IPS DF 4.7 (cell line): ENCODE data around the gene GREB1L.

Experiments
- DNase-seq: peaks from one replicate; pipeline ENCODE4 v3.0.0-alpha.2; 2013; ENCODE audit warnings: low spot score; ENCODE audit errors: extremely low read depth

The GREB1L gene

DNA sequence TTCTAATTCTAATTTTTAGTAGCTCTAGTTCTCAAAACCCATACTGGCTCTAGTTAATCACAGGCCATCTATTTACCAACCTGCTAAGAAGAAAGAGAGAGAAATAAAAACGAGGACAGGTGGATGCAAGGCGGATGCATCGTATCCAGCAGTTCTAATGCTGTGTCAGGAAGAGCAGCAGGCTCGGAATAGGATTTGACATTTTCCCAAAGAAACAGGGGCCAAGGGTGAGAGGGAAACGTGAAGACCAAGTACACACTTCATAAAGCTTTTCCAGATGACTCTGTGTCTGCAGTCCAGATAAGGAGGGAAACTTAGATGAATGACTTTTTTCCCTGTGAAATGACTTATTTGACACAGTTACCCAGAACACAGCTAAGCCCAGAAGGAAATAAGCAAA lies 241.0 kb downstream of the GREB1L start:
- no peak for DNase-seq

GRCh38 chr18:21484851-21485636 lies 243.0 kb downstream of the GREB1L start:
- DNase-seq, result no peak

- no peak for DNase-seq
Observed at GRCh38 chr18:21486905-21487437, 244.9 kb downstream of the GREB1L start.

- DNase-seq, result peak; percentile 79
Observed at GRCh38 chr18:21489119-21489750, 247.2 kb downstream of the GREB1L start.

- DNase-seq, result no peak
Observed at GRCh38 chr18:21489919-21490495, 248.0 kb downstream of the GREB1L start.

GRCh38 chr18:21490748-21491147 lies 248.7 kb downstream of the GREB1L start:
- no peak for DNase-seq

- DNase-seq, result no peak
Observed at GRCh38 chr18:21496277-21496835, 254.3 kb downstream of the GREB1L start.

- DNase-seq, result no peak
Observed at GRCh38 chr18:21499997-21500396, 258.0 kb downstream of the GREB1L start.

DNA sequence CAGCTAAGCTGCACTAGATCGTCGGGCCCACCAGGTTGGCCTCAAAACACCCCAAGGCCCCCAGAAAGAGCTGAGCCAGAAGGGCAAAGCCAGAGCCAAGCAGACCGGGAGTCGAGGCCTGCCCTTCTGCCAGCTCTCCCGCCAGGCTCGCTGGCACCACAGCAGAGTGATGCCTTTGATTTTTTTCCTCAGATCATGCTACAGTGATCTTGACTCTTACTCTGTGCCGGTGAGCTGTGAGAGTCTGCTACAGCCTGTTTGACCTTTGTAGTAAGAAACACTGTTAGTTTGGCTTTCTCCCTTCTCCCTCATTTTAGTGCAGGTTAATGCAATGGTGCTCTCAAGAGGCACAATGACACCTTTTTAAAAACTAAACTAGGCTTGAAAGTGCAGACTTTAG lies 260.6 kb downstream of the GREB1L start:
- DNase-seq, result no peak

- no peak for DNase-seq
Observed at GRCh38 chr18:21507913-21508701, 266.1 kb downstream of the GREB1L start.

DNA sequence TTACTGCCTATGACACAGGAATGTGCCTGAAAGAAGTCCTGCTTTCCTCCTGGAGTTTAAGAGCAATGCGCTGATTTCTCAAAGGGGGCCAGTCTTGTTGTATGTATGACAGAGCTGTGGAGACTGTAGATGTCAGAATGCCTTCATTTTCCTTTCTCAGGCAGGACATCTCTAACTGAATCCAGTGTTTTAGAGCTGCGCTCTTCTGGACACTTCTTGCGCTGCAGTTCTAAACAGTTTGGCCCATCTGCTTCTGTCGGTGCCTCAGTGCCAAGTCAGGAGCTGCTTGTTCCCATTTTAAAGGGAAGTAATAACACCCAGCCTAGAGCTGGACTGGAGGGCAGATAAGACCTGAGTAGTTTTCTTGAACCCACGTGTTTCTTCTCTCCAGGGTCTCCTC lies 267.0 kb downstream of the GREB1L start:
- no peak for DNase-seq

DNA sequence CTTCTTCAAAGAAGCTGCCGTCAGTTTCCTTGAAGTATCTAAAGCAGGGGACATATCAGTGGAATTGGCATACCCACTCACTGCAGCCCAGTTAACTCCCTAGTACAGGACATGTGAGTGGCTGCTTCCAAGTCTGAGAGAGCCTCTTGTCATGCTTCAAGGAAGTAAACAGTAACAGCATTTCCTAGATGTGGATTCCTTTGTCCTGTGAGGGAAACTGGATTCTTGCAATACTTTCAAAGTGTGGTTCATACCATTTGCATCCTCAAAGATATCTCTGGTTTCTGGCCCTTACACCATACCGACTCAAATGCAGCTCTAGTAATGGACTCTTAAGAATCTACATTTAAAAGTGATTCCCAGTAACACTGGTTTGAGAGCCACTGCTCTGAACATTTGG lies 271.3 kb downstream of the GREB1L start:
- no peak for DNase-seq

DNA sequence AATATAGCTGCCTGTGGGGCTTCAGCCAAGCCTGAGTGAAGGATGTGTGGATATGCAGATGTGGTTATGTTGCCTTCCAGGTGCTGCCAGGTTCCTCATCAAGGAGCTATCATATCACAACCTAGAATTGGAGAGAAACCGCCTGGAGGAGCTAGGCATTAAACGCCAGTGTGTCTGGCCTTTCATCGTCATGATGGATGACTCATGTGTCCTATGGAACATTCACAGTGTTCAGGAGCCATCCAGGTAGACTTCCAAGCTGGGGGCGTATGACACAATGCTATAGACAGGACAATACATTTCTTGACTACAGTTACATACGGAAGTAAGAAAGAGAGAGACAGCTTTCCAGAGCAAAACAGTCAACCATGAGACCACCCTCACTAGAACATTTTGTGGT lies 271.7 kb downstream of the GREB1L start:
- DNase-seq, result no peak

DNA sequence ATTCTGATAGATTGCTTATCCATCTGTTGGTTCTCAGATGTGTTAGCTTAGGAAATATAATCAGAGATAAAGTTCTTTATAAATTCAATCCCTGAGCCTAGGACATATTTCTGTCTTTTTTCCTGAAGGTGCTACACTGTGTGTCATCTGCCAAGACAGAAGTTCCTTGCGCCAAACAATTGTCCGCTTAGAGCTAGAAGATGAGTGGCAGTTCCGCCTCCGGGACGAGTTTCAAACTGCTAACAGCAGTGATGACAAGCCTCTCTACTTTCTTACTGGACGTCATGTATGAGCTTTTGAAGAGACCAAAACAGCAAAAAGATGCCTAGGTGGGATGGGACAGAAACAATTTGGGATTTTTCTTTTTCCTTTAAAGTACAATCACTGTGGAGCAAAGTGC lies 280.5 kb downstream of the GREB1L start:
- no peak for DNase-seq

DNA sequence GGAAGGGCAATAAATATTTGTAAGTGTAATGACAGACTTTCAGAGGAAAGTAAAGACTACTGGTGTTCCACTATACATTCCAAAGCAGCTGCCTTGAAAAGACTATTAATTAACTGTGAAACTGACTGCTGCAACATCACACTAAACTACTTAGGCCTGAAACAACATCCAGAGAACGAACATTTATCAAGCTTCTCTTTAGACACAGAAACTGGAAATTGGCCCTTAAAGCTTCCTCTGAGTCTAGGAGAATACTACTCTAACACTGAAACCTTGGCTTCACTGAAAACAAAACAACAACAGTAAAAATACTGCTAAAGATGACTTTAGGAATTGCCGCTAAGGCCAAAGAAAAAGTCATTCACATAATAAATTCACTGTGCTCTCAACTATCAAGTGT lies 283.9 kb downstream of the GREB1L start:
- no peak for DNase-seq

DNA sequence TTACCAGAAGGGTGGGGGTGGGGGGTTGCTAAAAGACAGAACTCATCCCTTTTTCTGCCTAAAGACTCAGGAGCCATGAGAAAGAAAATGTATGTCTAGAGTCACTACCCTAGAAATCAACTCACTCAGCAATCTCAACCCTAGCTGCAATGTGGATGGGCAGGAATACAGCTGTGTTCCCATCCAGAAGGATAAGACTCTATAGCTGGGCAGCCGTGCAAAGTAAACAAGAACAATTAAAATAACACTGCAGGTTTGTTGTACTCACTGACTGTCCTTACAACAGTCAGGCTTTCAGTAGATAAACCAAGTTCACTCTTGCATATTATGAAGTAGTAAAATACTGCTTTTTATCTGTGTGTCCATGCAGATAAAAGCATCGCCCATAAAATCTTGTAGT lies 284.4 kb downstream of the GREB1L start:
- DNase-seq, result no peak

GRCh38 chr18:21534327-21534726 lies 292.3 kb downstream of the GREB1L start:
- no peak for DNase-seq

DNA sequence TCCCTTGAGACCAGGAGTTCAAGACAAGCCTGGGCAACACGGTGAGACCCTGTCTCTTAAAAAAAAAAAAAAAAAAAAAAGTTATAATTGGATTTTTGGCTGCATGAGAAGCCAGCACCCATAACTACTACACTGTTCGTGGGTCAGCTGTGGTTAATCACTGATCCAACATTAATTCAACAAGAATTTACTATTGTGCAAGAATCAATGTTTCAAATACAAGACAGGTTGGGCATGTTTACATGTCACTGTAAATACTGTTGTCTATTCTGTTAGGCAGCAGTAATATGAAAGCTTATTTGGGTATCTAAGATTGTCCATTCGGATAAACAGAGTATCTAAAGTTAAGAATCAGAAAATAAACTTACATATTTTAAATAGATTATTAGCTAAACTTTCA lies 296.2 kb downstream of the GREB1L start:
- DNase-seq, result no peak

DNA sequence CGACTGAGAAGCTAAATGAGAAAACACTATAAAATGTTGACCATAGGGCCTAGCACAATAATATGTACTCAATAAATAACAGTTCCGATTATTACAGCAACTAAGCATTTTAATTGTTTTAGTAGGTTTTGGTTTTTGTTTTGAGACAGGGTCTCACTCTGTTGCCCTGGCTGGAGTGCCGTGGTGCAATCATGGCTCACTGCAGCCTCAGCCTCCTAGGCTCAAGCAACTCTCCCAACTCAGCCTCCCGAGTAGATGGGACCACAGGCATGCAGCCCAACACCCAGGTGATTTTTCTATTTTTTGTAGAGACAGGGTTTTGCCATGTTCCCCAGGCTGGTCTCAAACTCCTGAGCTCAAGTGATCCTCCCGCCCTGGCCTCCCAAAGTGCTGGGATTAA lies 304.4 kb downstream of the GREB1L start:
- no peak for DNase-seq

DNA sequence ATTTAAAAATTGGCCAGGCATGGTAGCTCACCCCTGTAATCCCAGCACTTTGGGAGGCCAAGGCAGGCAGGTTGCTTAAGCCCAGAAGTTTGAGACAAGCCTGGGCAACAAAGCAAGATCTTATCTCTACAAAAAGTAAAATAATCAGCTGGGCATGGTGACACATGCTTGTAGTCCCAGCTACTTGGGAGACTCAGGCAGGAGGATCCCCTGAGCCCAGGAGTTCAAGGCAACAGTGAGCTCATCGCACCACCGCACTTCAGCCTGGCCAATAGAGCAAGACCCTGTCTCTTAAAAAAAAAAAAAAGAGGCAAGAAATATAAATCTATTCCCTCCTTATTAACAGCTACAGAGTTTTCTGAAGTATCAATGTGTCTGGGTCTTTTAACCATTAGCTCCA lies 306.6 kb downstream of the GREB1L start:
- no peak for DNase-seq

DNA sequence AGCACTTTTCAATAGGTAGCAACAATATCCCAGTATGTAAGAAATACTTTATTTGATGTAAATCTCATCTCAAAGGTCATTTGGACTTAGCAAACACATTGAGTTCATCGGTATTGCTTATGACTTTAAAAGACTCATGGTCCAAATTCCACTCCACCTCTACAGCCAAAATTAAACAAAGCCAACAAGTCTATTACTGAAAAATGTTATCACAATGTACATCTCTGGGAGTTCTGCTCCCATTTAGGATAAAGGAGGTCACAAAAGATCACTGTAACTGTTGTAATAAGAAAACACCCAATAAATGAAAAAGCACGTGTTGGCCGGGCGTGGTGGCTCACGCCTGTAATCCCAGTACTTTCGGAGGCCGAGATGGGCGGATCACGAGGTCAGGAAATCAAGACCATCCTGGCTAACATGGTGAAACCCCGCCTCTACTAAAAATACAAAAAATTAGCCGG lies 308.5 kb downstream of the GREB1L start:
- DNase-seq, result no peak
